UCSD-AML1 (cell line): ENCODE measurements around the gene RNF157.
"Not testable (repeated sequence)": the region's sequence is repeated elsewhere in the genome, so short reads cannot be mapped to it uniquely, and the experiment has no call there.

Source experiments
- DNase-seq: peaks from one replicate; lab custom pipeline; 2025; ENCODE audit not compliant: unreplicated experiment; lab: John Stamatoyannopoulos, UW

The RNF157 gene

DNA sequence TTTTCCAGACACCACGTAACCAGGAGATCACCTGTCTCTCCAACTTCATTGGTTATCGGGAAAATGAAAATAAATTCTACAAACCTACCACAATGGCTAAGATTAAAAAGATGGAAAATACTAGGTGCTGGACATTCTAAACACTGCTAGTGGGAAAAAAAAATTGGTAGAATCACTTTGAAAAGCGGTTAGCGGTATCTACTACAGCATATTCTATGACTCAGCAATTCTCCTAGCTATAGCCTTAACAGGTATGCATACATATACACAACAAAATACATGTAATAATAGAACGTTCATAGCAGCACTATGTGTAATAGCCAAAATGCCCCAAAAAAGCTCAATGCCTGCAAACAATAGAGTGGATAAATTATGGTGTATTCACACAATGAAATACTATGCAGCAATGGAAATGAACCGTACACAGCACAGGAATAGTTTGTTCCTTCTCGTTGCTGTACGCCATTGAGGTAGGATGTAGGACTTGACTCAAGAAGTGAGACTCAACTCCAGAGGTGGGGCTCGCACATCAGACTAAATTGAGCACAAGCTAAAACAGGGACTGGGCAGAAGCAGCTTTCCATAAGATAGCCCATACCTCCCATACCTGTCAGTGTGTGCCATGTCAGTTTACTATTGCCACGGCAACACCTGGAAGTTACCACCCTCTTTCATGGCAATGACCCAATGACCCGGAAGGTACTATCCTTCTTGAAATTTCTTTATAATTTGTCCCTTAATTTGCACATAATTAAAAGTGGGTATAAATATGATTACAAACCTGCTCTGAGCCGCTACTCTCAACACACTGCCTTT lies 44.8 kb downstream of the RNF157 start:
- no peak for DNase-seq

DNA sequence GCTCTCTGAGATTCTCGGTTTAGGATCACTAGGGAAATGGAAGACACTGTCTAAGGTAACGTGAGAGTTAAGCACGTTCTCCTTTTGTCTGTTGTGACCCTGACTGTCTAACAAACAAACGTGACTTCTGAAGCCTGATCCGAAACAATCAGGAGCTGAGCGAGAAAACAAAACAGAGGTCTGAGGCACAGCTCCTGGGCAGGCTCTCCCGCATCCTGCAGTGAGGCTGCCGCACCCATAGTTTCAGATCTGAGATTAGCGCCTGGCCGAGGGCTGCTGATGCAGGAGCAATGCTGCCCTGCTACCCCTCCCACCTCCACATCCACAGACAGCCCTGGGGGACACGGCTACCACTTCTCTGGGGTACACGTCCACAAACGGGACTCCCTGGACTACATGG lies 46.7 kb downstream of the RNF157 start:
- DNase-seq: no peak

DNA sequence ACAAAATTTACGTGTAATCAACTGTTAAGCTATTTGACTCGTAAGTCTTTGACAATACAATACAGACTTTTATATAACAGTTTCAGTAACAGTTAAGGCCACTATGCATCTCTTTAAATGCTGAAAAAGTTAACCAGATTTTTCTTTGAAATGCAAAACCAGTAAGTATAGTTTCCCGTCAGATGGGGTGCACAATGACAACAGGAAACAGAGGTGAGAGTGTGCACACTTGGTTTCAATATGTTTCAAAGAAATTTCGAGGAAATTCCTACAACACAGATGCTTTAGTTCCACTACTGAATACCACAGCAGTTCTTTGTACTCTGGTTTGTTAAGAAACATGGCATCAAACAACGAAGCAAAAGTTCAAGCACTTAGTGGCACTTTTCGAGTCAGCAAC lies 48.4 kb downstream of the RNF157 start:
- DNase-seq: no peak

DNA sequence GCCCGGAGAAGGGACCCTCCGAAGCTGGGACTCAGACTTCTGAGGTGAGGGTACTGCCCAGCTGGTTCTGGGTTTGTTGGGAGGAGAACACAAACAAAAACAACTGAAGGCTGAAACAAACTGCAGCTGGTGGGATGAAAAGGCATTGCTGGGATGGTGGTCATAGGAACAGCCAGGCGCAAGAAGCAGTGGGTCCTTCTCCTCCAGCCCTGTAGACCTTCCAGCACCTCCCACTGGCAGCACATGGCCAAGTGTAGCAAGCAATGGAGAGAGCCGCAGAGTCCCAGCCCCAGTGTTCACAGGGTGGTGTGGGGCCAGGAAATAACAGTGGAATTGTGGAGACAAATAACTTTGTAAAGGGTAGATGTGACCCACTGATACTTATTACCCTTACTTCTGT lies 50.6 kb downstream of the RNF157 start:
- no peak for DNase-seq

DNA sequence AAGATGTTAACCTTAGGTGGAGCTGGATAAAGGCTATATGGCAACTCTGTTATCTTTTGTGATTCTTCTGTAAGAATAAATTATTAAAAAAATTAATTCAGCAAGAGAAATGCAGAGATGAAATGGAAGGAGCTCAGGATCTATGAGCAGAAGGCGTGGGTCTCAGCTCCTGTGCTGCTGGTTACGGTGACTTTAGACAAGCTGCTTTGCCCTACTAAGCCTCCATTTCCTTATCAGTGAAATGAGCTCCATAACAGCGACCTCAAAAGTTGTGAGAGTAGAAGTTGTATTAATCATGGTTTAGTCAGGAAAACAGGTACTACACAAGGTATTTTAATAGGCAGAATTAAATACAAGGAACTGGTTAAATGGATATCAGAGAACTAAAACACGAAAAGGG lies 51.0 kb downstream of the RNF157 start:
- DNase-seq: no peak

DNA sequence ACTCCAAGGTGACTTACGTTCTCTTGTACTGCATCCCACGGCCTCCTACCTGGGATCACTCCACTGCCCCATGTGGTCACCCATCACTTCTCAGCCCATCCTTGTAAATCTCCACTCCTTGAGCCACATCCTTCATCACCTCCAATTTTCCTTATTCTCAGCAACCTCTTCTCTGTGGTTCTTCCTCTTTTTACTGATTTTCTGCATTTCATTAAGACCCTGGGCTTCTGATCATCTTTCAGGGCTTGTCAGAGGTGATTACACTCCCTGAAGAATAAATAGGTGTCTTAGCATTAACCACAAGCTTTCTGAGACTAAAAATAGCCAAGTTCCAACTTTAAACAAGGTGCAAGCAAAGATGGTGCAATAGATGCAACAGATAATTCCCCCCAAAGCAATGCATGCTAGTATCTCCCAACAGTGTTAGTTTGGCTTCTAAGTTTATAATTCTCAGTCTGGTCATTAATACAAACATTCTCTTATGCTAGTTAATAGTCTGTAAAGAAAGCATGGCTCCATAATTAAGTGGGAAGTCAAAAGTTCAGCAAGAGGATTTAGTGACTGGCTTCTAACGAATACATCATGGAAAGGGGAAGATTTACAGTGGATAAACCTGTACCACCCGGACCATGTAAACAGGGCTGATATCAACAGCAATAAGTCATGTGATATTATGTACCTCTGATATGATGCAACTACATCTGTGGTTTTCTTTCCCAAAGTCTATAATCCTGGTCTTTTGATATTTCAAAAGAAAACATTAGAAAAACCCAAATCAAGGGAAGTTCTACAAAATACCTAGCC lies 51.9 kb downstream of the RNF157 start:
- no peak for DNase-seq

DNA sequence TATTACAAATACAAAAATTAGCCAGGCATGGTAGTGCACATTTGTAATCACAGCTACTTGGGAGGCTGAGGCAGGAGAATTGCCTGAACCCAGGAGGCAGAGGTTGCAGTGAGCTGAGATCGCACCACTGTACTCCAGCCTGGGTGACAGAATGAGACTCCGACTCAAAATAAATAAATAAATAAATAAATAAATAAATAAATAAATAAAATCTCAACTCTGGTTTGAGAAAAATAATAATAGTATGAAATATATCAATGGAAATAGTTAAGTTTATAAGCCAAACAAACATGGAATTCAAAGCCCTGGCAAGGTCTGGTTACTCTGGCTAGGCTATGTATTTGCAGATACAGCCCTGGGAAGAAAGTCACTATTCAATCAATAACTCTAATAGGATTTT lies 53.5 kb downstream of the RNF157 start:
- DNase-seq: not testable (repeated sequence)

DNA sequence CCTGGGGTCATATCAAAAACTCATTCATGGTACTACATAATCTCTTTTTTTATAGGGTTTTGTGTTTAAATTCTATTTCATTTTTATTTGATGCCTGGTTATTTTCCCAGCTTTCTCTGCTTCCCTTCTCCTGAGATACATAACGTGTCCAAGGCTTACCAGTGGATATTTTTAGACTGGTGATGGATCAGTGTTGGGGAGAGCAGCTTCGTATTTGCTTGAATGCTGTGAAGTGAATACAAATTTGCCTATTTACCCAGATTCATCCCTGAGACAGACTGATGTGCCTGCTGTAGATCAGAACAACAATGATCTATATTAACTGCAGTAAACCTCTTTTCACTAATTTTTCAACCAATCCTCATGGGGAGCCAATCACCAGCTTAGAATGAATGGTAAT lies 56.0 kb downstream of the RNF157 start:
- DNase-seq: no peak

DNA sequence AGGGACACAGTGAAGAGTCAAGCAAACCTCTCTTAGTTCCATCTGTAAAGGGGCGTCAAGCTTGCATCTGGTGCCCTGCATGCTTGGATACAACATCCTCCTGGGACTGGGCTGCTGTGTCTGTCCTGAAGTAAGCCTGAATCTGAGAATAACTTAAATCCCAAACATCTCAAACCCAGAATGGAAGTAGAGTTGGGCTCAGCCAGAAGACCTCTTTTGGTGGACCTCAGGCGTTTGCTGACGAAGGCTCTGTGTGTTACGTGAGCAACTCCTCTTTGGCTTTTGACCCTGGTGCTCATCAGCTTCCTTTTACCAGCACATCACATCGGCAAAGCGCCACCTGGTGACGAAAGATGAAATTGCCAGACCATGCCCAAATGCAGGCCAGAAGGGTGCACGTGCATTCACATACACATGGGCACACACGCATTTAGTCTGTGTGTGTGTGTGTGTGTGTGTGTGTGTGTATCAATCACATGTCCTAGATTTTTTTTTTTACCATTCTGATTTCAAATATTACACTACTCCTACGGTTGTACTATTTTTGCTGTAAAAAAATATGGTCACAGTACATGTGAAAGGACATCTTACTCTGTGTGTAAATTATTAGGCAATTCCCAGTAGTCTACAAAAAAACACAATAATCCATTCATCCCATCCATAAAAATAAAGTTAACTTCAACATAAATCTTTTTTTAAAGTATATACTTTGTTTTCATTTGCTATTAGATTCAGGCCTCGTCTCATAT lies 58.1 kb downstream of the RNF157 start:
- peak; percentile 90 for DNase-seq

DNA sequence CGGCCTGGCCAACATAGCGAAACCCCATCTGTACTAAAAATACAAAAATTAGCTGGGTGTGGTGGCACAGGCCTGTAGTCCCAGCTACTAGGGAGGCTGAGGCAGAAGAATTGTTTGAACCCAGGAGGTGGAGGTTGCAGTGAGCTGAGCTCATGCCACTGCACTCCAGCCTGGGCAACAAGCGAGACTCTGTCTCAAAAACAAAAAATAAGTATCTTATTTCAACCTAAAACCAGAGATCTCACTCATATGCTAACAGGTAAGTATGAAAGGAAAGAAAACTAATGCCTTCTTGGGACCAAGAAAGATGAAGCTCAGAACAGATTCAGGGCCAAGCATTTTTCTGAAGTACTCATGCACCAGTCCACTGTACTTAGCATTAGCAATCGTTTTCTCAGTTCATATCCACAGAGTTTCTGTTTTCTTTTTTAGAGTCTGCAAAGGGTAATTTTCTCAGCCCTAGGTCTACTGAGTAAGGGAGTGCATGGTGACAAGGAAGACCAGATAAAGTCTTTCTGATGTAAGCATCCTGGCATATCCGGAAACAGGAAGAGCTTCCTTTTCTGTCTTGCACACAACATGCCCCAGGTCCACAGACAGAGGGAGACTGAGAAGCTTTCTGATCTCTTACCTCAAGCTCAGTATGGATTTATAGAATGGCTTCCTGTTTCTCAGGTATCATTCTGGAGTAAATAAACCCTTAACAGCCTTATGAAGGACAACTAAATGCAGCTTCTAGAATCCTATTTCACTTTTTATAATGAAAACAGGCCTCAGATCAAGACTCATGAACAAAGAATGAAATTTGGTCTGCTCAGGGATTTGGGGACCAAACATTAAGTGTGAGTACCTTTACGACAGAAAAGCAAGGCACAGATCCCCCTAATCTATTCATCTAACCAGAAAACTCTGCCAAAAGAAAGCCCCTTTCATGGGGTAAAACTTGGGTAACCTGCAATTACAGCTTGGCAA lies 60.5 kb downstream of the RNF157 start:
- no peak for DNase-seq

DNA sequence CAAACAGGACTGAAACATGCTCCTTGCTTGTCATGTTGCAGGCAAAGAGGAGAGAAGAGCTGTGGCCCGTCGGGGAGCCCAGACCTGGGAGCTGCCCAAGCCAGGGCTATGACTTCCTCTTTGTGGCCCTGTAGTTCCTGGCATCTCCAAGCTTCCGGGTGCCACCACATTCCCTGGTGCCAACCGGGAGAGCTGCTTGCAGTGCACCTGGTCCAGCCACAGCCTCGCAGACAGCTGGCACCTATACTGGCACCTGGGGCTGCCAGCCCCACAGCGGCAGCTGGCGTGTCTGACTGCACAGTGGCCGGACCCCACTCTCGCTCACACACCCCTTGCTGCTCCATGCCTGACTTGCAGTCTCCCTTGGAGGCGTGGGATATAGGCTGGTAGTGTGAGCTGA lies 62.2 kb downstream of the RNF157 start:
- peak; percentile 26 for DNase-seq

DNA sequence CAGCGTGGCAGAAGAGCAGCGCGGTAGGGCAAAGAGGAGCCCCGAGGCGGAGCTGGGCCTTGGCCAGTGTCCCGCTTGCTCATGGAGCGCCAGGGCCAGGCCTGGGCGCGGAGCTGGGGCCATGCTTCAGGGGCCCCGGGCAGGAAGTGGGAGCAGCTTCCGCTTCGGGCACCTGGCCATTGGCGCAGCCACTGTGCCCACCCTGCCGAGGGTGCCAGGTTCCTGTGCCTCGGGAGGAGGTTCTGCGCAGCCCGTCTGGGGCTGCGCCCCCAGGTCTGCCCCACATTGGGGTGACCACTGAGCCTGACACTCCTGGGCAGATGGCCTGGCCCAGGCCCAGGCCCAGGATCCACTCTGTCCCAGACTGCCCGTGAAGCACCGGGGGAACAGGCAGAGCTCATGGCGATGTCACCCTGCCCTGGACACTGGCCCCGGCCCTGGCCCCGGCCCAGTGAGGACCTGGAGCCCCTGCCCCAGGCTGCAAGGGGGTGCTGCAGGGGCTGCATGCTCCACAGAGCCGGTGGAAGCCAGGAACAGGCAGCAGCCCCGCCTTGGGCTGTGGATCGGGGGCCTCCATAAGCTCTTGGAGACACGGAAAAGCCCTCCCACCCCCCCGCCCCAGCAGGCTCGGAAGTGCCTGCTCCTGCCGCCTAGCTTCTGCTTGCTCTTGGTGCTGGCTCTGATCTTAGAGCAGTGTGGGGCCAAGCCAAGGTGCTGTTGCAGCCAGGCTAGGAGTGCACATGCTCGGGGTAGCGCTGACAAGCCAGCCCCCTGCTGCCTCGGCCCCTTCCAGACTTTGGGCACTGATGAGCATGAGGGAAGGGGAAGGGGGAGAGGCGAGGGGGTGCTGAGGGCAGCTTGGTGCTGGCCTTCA lies 63.4 kb downstream of the RNF157 start:
- DNase-seq: no peak

DNA sequence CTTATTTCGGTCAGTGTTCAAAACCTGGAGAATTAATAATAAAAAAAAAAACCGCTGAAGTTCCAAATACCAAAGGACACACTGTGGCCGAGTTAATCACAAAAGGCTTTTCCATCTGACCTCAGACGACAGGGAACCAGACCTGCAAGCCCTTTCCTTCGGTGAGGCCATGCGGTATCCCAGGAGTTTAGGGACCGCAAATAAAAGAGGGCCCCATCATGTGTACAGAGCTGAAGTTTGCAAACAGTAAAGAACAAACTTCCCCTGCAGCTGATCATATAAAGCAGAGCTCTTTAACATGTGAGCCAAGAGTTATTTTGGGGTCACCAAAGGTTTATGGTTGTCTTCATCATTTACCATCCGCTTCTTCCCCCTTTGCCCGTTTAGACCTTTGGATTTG lies 66.3 kb downstream of the RNF157 start:
- no peak for DNase-seq

DNA sequence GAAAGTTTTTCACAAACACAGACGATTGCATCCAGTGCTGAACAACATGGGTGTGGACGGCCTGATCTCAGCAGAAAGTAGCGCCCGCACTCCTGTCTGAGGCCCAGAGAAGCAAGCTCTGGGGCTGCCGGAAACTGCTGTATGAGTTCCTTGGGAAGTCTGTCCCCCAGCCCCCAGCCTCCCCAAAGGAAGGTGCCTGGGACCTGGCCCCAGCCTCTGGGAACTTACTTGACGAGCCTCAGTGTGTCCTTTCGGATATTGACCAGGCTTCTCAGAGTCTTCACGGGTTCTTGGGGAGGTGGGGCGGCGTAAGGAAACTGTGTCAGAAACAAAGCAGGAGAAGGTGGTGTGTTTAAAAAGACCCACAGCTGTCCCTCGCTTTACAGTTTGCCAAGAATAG lies 66.8 kb downstream of the RNF157 start:
- DNase-seq: no peak

DNA sequence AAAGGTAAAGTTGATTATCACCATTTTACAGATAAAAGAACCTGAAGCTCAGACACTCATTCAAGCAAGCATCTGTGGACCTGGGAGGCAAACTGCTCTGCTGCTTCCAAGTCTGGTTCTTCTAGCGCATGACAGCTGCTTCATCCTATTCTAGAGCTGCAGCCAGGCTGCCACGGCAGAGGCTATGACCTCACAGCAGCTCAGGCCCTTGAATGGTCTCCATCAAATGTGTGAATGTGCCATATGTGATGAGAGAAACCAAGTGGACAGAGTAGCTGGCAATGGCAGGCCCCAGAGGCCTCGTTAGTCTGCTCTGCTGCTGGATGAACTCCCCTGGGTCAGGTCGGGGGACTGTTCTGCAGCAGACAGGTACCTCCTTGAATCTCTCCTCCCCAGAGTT lies 68.6 kb downstream of the RNF157 start:
- no peak for DNase-seq

DNA sequence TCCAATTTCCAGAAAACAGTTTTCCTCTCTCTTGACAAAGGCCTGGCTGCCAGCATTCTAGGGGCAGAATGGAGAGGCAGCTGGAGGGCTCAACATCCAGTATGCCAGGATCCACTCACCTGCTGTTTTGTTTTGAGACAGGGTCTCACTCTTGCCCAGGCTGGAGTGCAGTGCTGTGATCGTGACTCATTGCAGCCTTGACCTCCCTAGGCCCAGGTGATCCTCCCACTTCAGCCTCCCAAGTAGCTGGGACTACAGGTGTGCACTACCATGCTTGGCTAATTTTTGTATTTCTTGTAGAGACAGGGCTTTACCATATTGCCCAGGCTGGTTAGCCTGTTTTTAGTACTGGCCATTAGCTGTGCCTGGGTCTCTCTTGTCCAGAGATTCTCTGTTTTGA lies 70.2 kb downstream of the RNF157 start:
- DNase-seq: no peak

DNA sequence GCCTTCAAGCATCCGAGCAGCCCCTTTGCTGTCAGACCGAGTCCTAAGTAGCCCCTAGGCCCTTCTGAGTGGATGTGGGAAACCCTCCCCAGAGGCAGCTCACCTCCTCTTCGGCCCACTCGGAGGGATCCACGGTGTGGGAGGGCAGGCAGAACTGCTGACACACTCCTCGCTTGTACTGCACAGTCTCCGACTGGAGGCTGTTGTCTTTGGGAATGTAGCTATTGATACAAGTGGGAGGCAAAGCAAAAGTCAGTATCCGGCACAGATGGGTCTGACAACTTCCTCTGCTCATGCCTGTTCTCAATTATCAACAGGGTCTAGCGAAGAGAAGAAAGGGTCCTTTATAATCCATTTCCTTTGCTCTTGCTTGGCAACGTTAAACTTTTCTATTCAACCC lies 73.4 kb downstream of the RNF157 start:
- DNase-seq: no peak

DNA sequence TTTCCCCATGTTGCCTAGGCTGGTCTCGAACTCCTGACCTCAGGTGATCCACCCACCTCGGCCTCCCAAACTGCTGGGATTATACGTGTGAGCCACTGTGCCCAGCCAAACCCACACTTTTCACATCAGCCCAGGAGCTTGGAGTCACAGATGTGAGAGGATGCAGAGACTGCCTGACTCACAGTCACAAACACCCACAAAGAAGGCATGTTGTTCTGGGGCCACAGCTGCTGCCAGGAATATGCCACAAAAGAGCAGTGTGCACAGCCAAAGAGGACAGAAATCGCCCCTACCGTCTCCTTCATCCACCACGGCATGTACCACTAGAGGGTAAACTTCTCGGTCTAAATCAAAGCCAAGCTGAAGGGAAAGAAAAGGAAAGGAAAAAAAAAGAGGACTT lies 74.1 kb downstream of the RNF157 start:
- no peak for DNase-seq

DNA sequence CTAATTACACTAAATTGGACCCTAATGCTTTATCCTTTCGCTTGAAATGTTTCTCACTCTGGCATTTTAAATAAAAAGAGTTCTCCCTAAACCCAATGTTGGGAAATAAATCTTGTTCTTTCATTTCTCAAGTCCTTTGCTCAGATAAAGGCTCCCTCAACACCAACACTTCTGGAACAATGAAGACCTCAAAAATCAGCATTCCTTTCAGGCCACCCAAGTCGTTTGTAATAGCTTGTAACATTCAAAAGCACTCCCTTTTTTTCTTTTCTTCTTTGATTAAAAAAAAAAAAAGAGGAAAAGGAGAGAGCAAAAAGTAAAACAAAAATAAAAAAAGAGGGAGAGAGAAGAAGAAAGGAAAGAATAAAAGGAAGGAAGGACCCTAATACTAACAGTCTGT lies 76.0 kb downstream of the RNF157 start:
- no peak for DNase-seq

DNA sequence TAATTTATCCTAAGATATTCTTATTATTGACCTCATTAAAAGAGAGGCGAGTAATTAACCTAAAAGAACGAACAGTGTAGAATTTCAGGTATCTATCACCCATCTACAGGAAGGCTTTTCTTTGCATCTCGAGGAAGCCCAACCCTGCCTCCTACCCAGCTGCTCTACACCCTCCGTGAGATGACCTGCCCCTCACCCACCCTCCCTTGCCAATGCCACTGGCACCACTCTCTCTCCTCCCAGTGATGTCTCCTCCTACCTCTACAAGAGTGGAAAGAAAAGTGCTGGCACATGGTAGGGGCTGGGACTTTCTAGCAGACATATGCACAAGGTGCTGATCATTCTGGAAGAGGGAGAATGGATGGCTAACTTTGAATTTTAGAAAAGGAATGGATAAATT lies 76.4 kb downstream of the RNF157 start:
- DNase-seq: no peak
